H1 (cell line): ENCODE data around the gene CFAP91. TPM values are rescaled to one million over a fixed set of nuclear protein-coding genes. Genes with fewer than 3 reads are reported as not detected.

Experiments used
- FOSL1 ChIP-seq: IDR thresholded peaks from 2 replicates; pipeline ENCODE4 v1.6.1; 2011; ENCODE audit warnings: mild to moderate bottlenecking, low read depth, low read length, moderate library complexity; ENCODE audit not compliant: insufficient read depth
- HDAC2 ChIP-seq, 2 experiments: fragments of 300-600 bp in 1 of 2; sonication (generic) in 1 of 2; IDR thresholded peaks; 2 replicates each; pipeline ENCODE4 v1.6.1; 2011 to 2012; ENCODE audit warnings: low read depth in 2 of 2, low read length in 2 of 2, mild to moderate bottlenecking in 2 of 2, moderate library complexity in 2 of 2, borderline replicate concordance in 1 of 2, inconsistent platforms in 1 of 2
- KDM5A ChIP-seq: fragments of 200-600 bp; IDR thresholded peaks from 2 replicates; pipeline ENCODE4 v1.7.1; 2012; ENCODE audit warnings: mild to moderate bottlenecking, low read length, inconsistent platforms, mixed read lengths
- SIRT6 ChIP-seq: IDR thresholded peaks from one replicate; pipeline ENCODE4 v1.7.1; 2012; ENCODE audit warnings: low read length, inconsistent platforms
- polyA plus RNA-seq, 7 experiments: library from polyadenylated mRNA; depleted of rRNA in 3 of 7; stranded (reverse) in 5 of 7; unstranded in 2 of 7; fragments of >200 nt in 5 of 7; fragments of 200-250 nt in 2 of 7; gene quantifications; 1 replicate in 5 of 7; 2 replicates in 1 of 7; 4 replicates in 1 of 7; pipeline versions ENCODE4 v1.2.1 to v1.2.3, GENCODE V29; 2011 to 2013; ENCODE audit warnings: missing spikeins in 2 of 7, mixed read lengths in 2 of 7
- total RNA-seq: library from RNA; stranded (reverse); fragmentation: NEBNext Ultra II Directional; extraction: Animal tissue kit (Norgen Biotek cat#: 25700); gene quantifications from 2 replicates; pipeline ENCODE4 v1.2.1, GENCODE V29; 2021

CFAP91 gene
- total and polyA plus RNA-seq, 2 of the 8 experiments (the other 6 are each of a cell fraction or from before 2014, with no cell fraction given) = 5.4 to 7.4 TPM

- no peak for TF ChIP-seq SIRT6
- TF ChIP-seq FOSL1 = no peak
- no peak for TF ChIP-seq HDAC2 (IDR thresholded peaks at IDR 0.05; ENCODE audit: borderline replicate concordance in 1 of 2, low read depth in 2 of 2, low read length in 2 of 2)
- no peak for TF ChIP-seq KDM5A
These were observed 27.5 kb upstream of the CFAP91 start (continued) for GRCh38 chr3:119675188-119675874.
